GM21447 (cell line): ENCODE measurements around the gene LCN6.
"Not testable (repeated sequence)": the region's sequence is repeated elsewhere in the genome, so short reads cannot be mapped to it uniquely, and the experiment has no call there.

Source experiments
- ATAC-seq: cut with Tn5 transposase; IDR thresholded peaks from one replicate; pipeline ENCODE4 v1.9.1; 2021; ENCODE audit not compliant: unreplicated experiment

The LCN6 gene

DNA sequence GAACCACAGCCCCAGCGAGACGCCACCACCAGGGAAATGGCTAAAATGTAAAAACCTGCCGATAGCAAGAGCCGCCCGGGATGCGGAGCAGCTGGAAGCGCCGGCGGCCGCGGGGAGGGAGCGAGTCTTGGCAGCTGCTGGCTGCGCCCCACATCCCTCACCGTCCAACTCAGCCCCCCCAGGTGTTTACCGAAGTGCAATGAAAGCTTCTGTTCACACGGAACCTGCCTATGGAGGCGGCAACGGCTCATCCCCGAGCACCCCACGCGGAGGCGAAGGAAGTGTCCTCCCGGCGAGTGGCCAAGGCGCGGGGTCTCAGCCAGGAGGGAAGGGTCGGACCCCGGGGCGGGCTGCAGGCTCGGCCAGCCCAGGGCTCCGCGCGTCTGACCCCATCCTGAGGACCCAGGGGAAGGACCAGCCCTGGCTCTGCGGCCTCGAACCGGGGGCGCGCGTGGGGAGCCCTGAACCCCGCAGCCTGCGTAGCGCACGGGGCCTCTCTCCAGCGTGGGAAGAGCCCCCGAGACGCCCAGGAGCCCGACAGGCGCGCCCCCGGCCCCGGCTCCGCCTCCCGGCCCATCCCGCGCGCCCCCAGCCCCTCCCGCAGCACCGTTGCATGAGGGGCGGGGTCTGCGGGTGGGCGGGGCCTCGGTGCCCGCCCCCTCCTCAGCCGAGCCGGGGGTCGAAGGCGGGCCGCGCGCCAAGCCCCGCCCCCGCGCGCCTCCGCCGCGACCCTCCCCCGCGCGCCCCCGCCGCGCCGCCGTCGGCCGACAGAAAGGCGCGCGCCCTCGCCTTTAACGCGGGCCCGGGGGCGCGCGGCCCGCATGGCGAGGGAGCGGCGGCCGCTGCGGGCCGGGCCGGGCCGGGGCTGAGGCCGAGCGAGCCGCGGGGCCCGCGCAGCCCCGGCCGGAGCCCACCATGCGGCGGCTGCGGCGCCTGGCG lies 36.3 kb downstream of the LCN6 start, which contains the start of gene DIPK1B:
TSS of gene DIPK1B (plus strand) at position 822 of the 939 bp plus-strand sequence. CDS start at position 916, 94 bp downstream.
- ATAC-seq: no peak

DNA sequence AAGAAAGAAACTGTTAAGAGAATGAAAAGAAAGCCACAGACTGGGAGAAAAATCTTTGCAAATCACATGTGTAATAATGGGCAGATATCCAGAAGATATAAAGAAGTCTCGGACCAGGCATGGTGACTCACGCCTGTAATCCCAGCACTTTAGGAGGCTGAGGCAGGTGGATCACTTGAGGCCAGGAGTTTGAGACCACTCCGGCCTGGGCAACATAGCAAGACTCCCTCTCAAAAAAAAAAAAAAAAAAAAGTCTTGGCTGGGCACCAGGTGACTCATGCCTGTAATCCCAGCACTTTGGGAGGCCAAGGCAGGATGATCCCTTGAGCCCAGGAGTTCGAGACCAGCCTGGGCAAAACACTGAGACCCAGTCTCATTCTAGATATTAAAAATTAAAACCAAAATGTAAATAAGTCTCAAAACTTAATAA lies 37.1 kb downstream of the LCN6 start:
- not testable (repeated sequence) for ATAC-seq

DNA sequence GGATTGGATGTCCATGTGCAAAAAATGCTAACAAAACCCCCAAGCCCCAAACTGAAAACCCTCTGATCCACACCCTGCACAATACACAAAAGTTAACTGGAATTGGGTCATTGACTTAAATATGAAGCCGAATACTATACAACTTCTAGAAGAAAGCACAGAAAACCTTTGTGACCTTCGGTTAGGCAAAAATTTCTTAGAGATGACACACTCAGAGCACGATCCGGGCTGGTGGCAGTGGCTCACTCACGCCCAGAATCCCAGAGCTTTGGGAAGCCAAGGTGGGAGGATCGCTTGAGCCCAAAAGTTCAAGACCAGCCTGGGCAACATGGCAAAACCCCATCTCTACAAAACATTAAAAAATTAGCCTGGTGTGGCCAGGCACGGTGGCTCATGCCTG lies 37.8 kb downstream of the LCN6 start:
- no peak for ATAC-seq

DNA sequence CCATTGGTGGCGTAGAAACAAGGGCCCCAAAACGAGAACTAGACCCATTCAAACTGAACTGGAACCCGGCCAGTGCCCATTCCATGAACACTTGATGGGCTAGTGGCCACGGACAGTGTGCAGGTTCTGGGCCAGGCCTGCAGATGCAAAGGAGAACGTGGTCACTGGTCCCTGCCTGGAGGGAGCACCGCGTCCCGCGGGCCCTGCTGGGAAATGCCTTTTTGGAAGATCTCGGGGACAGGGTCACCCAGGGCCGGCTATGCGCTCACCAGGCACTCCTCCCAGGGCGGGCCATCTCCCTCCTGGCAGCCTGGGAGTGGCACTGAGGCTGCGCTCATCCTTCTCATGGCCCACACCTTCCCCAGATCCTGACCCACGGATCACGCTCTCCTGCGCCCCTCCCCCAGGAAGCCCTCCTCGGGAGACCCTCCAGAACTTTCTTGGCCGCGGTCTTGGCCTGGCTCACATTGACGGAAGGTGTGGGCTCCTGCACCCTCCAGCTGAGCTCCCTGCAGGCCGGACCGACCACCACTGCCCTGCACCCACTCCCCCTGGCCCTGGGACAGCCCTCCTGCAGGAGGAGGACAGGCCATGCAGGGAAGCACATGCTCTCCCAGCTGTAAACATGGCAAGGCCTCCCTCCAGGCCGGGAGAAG lies 38.7 kb downstream of the LCN6 start:
- ATAC-seq: no peak

DNA sequence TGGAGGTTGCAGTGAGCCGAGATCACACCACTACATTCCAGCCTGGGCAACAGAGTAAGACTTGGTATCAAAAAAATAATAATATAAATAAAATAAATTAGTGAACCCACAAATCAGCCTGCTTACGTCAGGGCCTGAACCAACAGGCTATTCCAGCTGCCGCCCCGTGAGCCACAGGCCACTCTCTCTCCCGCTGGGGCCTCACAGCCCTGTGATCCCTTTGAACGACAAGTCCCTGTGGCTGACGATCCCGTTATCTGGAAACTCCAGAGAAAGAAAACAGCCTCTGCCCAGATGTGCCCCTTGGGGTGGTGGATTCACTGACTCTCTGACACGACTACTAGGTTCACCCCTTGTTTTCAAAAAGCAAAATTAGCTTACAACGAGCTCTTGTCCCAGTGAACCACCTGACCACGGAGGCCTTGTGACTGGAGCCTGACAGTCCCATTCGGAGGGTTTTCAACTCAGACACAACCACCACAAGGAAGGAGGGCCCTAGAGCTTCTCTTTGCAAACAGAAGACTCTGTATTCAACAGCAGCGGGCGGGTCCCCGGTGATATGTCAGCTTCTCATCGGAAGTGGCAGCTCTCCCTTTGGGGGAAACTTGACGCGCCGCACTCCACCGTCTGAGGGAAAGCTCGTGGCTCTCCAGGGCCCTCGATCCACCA lies 40.3 kb downstream of the LCN6 start:
- no peak for ATAC-seq

DNA sequence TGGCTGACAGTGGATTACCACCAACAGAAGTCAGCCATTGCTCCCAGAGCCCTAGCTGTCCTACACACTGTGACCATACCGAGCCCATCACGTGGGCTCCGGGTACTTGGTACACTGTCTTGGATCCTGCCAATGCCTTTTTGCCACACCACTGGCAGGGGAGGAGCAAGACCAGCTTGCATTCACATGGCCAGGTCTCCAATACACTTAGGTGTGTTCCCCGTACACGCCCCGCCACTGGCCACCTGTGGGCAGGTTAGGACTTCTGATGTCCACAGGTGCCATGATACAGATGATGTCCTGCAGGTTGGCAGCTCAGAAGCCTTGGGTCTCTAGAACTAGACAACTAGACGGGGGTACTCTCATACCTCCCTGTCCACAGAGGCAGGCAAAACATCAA lies 41.3 kb downstream of the LCN6 start:
- no peak for ATAC-seq

DNA sequence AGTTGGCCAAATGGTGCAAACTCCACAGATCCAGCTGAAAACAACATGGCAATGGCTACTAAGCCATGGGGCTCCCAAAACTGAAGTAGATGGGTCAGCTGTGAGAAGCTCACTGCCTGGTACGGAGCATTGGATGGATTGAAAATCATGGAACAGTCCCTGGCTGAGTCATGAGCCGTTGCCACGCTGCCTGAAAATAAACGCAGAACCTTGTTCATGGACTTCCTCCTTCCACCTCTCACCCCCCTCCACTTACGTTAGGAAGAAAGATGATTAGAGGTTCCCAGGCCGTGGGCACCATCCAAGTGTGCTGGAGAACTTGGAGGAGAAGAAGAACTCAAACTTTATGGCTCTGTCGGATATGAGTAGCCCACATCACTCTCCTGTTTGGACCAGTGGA lies 42.8 kb downstream of the LCN6 start:
- ATAC-seq: no peak

DNA sequence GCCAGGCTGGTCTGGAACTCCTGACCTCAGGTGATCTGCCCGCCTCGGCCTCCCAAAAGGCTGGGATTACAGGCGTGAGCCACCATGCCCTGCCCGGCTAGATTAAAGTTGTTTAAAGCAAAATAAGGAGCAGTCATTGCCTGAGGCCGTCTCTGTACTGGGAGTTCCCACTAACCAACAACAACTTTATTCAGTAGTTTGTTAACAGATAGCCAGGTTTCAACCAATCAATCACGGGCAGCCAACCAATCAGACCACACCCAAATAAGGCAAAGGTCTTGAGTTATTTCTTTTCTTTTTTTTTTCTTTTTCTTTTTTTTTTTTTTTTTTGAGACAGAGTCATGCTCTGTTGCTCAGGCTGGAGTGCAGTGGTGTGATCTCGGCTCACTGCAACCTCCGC lies 43.6 kb downstream of the LCN6 start:
- not testable (repeated sequence) for ATAC-seq

DNA sequence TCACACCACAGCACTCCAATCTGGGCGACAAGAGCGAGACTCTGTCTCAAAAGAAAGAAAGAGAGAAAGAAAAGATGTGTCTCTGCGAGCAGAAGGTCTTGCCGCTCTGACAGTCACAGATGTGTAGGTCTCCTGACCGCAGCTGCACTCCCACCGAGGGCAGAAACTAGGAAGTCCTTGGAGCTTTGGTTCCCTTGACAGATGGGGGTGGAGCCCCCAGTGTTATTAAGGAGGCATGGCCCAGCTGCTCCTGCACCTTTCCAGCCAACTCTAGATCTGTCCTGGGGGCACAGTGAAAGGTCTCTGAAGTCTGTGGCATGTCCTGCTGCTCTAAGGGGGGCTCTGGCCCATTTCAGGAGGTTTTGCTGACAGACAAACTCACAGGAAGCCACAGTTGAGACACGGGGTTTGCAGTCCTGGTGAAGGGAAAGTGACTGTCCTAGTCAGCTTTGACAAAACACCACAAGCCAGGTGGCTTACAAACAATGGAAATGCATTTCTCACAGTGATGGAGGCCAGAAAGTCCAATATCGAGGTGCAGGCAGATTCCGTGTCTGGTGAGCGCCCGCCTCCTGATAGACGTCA lies 45.0 kb downstream of the LCN6 start:
- ATAC-seq: no peak

DNA sequence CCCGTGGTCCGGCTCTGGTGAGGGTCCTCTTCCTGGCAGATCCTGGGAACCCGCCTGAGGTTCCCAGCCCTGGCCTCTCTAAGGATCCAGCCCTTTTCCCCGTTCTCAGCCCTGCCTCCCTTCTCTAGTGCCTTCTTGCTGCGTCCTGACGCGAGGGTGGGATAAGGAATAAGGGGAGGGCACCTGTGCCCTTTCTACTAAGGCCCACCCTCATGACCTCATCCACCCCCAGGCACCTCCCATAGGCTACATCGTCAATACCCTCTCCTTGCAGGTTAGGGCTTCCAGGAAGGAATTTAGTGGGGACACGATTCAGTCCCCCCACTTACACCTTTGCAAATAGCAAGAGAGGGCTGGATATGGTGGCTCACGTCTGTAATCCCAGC lies 46.7 kb downstream of the LCN6 start:
- ATAC-seq: no peak

DNA sequence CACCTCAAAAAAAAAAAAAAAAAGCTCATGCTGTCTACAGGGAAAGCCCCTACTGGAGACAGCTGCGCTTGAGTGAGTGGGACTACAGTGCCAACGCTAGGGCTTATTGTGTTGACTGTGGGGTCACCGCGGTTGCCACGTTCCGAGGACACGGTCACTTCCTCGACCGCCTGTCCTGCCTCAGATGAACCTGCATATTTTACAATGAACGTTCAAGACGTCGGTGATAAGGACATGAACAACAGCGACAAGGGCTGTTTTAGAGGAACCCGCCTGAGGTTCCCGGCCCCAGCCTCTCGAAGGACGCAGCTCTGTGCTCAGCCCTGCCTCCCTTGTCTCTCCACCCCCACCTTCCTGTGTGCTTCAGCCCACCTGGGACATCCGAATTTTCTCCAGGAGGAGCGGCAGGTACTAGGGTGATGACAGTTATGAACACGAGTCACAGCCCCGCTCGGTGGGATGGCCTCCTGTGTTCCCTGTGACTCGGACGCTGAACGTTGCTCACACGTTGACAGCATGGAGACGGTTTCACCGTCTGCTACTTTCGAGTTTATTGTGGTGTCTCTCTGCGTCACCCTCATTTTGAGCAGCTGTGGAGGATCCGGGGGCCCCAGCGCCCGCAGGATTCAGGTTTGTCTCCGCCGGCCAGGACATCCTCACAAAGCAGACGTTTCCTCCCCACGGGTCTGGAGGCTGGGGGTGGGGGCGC lies 47.2 kb downstream of the LCN6 start:
- ATAC-seq: peak; percentile 58

DNA sequence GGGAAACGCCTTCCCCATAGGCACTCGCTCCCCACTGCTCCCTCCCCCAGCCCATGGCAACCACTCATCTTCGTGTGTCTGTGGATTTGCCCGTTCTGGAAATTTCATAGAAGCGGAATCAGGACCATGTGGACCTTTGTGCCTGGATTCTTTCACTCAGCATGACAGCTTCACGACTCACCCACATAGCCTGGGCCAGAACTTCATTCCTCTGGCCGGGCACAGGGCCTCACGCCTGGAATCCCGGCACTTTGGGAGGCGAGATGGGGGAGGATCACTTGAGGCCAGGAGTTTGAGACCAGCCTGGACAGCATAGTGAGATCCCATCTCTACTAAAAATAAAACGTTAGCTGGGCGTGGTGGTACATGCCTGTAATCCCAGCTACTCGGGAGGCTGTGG lies 48.0 kb downstream of the LCN6 start:
- no peak for ATAC-seq

DNA sequence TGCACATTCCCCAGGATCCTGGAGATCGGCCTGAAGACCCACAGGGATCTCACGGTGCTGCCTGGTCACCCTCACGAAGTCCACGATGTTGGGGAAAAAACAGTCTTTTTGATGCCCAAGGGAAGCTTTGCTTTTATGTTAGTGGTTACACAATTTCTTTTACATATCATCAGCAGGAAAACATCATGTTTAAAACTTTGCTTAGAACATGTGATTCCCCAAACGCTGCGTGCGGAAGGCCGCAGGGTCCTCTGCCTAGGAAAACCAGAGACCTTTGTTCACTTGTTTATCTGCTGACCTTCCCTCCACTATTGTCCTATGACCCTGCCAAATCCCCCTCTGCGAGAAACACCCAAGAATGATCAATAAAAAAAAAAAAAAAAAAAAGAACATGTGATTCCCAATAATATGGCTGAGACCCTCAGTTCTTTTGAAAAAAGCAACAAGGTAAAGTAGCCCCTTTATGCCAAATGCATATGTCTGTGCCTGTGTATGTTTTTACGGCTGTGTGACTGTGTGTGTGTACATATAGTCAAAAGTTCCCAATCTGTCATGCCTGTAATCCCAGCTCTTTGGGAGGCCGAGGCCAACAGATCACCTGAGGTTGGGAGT lies 49.6 kb downstream of the LCN6 start:
- no peak for ATAC-seq

DNA sequence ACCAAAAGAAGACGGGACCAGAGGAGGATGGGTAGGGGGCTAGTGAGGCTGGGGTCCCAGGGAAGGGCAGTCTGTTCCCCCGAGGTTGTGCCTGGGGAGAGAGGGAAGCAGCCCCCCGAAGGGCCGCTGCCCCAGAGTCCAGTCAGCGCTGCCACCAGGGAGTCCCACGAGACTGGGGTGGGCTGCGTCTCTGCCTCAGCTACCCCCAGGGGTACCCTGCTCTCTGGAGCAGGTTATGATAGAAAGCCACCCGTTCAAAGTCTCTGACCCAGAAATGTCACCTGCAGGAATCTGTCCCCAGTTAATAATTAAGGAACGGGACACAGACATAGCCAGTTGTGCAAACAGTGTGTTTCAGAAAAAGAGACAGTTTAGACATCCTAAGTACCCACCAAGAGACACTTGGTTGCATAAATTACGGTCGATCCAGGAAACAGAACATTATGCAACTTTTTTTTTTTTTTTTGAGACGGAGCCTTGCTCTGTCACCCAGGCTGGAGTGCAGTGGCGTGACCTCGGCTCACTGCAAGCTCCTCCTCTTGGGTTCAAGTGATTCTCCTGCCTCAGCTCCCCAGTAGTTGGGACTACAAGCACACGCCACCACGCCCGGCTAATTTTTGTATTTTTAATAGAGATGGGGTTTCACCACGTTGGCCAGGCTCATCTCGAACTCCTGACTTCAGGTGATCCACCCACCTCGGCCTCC lies 50.4 kb downstream of the LCN6 start:
- ATAC-seq: no peak

DNA sequence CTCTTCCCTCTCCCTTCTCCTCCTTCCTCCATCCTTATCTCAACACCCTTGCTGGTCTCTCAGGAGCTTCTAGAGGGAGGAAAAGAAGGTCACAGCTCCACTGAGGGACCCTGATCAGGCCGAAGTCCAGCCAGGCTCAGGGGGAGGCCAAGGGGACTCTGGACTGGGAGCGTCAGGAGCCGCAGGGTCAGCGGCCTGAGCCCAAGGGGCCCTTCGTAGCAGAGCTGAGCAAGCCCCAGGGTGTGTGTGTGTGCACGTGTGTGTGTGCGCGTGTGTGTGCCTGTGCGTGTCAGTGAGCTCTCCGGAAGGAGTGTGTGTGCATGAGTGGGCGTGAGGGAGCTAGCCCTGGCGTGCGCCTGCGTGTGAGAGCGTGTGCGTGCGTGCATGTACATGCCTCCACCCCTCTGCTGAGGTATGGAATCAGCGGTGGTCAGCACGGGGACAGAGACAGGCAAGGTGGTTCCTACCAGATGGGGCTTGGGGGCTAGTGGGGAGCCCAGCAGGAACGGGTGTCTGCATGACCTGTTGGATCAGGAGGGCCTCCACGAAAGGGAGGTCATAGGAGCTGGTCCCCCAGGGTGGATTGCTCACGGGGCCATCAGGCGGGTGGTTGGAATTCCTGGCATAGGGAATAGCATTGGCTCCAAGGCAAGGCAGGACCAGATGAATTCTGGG lies 51.0 kb downstream of the LCN6 start:
- ATAC-seq: no peak

DNA sequence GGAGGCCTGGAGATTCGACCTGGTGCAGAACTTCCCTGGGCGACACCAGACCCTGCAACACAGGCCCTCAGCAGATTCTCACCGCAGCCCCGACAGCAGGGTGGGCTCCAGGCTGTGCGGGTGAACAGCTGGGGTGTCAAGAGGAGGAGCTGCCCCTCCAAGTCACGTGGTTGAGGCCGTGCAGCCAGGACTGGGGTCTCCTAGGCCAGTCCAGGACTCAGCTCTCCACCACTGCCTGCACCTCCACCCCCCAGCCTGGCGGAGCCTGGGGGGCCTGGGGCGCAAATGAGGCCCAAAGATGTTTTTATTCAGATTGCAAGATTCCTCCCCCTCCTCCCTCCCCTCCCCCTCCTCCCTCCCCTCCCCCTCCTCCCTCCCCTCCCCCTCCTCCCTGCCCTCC lies 51.8 kb downstream of the LCN6 start:
- no peak for ATAC-seq

DNA sequence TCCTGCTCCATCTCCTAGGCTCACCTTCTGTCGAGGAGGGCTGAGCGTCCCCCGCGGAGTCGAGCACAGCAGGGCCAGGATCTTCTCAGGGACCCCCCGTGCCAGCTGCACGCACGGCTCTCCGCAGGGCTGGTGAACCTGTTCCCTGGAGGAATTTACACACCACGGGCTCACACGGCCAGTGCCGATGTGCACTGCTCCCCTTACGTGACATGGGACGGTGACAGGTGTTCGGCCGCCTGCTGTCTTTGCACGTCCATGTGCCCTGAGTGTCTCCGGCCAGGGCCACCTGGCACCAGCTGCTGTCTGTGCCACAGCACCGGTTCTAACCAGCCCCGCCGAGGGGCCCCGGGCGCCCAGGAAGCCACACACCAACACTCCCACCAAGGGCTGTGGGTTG lies 52.4 kb downstream of the LCN6 start:
- ATAC-seq: no peak

DNA sequence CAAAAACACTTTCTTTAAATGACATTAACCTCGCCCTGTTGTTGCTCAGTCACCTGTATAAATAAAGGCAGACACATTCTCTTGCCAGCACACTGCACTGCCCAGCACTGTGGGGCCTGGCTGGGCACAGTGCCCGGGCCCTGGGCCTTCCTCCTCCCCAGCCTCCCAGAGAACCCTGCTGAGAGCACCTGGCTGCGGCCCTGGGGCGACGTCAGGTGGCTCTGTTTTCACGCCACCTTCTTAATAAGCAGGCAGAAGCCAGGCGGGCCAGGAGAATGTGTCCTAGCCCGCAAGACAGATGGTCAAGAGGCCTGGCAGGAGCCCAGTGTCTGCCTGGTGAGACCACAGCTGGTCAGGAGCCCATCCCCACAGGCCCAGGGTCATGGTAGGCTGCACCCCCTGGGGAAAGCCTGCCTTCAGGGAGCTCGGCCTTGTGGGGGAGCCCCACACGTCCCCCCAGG lies 52.9 kb downstream of the LCN6 start:
- no peak for ATAC-seq

DNA sequence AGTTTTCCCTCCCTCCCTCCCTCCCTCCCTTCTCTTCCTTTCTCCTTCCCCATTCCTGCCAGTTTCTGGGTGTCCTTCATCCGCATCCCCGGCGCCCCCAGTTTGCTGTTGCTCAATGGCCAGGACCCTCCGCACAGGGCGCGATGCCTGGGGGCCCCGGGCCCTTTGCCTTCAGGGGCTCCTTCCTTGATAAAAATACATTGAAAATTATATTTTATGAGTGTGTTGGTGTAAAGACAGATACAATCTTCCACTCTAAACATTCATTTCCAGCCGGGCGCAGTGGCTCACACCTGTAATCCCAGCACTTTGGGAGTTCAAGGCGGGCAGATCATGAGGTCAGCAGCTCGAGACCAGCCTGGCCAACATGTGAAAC lies 53.5 kb downstream of the LCN6 start:
- ATAC-seq: no peak
